DMS153 (cell line): ENCODE data around the gene SCYL1.
"Not testable (repeated sequence)": the region's sequence is repeated elsewhere in the genome, so short reads cannot be mapped to it uniquely, and the experiment has no call there.

Experiments
- DNase-seq: peaks from one replicate; lab custom pipeline; 2025; lab: John Stamatoyannopoulos, UW

SCYL1 gene

DNA sequence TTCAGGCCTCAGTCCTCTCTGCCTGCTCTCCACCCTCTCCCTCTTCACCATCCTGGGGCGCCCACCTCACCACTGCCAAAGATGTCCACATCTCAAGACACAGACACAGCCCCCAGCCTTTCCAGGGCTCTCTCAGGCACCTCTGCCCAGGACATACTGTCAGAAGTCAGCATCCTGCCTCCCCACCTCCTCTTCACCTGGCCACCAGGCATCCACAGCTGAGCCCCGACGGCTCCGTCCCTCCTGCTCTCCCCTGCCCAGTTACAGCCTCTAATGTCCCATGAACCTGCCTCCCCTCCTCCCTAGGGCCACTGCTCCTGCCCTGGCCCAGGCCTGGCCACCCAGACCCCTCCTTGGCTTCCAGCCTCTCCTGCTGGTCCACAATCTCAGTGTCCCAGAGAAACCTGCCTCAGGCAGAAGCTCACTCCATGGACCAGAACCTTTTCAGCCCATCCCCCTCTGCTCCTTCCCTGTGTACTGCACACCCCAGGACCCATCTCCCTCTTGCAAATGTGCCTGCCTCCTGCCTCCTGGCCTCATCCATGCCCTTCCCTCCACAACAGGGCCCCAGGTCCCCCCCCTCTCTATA lies 30.1 kb downstream of the SCYL1 start:
- no peak for DNase-seq

DNA sequence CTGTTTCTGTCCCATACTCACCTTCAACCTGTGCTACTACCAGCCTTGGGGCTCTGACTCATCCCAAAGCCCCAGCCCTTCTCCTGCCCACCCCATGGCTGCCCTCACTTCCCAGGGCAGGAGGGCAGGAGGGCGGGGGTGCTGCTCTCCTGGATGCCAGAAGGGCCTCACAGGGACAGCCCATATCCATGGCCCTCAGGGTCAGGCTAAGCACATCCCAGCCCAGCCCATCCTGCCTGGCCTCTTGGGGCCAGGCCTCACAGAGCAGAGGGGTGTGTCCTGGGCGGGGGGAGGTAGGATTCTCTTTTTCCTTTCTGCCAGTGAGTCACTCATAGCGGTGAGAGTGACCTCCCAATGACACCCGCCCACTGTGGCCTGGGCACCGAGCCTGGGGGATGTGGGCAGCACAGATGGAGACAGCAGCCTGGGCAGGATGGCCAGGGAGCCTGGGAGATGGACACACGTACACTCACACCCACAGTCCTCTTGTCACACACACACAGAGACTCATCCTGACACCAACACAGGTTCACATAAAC lies 30.9 kb downstream of the SCYL1 start:
- no peak for DNase-seq

DNA sequence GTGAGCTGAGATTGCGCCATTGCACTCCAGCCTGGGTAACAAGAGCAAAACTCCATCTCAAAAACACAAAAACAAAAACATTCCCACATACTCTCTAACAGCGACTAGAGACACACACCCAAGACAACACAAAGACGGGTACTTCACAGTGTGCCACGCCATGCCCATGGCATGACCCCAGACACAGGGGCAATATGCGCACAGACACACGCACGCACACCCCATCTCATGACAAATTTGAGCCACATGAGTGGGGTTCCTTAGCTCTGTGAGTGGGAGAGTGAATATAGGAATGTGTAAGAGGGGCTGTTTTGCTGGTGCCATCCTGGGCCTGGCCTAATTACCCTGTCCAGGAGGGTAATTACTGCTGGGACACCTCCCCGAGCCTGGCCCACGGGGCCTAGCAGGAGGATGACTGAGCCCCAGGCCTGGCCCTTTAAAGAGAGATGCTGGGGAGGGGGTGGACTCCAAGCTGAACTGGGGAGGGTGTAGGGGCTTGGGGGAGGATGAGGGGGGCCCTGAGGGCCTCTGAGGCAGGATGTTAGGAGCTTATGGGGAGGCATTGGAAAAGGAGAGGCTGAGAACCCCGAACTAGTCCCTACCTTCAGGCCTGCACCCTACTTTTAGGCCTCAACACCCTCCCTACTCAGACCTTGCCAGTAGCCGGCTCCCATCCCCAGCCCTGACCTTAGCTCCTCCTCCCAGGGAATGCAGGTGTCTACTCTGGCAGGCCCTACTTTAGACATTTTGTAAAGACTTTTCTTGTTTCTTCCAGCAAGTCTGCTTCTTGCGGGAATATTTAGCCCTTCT lies 31.8 kb downstream of the SCYL1 start:
- DNase-seq: no peak

DNA sequence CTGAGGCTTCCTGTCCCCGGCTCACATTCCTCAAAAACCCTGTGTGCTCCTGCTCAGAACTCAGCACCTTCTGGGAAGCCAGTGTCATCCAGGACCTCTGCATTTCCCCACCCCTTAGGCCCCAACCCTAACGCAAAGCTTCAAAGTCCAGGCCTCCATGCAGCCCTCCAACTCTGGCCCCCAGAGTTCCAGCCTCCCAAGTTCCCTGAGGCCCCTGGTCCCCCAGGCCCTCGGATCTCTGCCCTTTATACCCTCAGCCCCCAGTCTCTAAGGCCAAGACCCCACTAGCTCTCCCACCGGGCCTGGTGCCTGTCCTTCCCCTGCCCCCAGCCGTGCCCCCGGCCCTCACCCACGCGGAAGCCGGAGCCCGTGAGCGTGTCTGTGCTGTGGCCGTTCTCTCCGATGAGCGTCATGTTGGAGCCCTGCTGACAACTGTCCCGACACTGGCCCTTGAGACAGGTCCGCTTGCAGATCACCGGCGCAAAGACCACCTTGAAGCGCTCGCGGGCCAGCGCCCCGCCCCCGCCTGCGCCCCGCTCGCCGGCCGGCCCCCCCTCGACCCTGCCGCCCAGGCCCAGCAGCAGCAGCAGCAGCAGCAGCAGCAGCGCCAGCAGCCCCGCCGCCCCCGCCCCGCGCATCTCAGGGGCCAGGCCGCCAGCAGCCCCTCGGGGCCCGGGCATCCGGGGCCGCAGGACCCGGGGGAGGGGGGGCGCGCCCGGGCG lies 32.6 kb downstream of the SCYL1 start:
- DNase-seq: no peak

DNA sequence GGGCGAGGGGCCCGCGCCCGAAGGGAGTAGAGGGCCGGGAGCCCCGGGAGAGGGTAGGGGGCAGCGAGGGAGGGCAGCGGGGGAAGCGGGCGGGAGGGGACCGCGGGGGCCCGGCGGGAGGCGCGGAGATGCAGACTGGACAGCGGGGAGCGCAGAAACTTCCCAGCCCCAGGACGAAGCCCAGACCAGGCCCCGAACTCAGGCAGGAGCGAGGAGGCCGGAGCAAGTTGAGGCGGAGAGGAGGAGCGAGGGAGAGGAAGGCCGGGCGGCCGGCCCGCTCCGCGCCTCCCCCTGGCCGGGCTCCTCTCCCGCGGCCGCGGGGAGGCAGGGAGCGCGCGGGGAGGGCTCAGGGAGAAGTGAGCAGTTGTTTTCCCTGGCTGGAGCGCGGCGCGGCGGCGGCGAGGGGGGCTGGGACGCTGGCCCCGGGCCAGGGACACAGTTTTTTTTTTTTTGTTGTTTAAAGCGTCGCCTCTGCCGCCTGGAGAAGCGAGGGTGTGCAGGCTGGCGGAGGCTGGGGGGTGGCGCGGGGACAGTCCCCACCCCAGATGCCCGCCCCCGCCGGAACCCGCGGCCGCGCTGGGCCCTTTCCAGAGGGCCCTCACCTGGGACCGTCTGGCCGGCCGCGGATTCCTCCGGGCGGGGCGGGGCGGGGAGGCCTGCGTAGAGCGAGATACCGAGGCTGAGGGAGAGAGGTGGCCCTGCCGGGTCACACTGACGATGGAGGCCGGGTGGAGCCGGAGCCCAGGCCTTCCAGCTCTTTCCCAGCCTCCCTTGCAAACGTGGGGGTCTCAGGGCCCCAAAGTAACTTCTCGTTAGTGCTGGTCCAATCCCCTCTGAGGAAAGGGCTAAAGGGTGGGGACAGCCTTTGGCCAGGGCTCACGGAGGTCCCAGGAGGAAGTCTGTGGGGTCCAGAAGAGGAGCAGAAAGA lies 33.4 kb downstream of the SCYL1 start, which contains the start of gene LTBP3:
Gene LTBP3 (minus strand): TSS at position 358 of the 928 bp plus-strand sequence. CDS start 400 bp downstream, outside the sequence.
- no peak for DNase-seq

DNA sequence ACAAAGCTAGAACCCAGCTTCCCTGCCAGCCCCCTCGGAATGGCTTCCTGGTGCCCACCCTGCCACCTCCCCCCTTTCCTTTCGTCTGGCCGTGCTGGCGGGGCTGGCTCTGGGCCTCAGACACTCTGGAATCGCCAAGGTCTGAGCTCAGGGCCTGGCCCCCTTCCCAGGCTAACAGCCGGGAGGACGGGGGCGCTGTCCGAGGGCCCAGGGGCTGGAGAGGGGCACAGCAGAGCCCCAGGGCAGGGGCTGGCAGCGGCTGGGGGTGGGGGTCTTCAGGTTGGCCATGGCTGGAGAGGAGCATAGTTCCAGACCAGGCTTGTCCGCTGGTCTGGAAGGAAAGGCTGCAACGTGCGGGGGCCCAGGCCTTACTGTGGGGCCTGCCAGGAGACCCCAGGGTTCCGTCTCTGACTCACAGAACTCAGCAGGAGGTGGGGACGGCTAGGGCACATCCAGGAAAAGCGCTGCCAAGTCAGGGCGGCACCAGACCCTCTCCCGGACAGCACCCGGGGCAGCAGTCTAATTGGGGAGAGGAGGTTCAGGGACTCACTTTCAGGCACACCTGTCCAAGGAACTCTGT lies 34.1 kb downstream of the SCYL1 start:
- no peak for DNase-seq

DNA sequence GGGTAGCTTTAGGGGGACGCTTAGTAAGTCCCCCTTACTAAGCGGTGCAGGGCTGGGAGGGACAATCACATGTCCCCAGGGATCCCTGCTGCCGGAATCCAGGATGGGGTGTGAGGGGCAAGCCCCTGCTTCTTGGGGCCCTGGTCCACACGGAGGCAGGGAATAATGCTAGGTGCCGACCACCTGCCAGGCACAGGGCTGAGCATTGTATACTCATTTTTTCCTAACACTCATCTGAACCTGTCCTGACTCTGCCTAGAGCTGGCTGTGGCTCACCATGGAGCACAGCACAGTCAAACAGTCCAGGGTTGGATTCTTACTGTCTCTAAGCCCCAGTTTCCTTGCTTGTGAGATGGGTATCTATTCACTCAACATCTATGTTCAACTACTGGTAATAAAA lies 34.7 kb downstream of the SCYL1 start:
- no peak for DNase-seq

DNA sequence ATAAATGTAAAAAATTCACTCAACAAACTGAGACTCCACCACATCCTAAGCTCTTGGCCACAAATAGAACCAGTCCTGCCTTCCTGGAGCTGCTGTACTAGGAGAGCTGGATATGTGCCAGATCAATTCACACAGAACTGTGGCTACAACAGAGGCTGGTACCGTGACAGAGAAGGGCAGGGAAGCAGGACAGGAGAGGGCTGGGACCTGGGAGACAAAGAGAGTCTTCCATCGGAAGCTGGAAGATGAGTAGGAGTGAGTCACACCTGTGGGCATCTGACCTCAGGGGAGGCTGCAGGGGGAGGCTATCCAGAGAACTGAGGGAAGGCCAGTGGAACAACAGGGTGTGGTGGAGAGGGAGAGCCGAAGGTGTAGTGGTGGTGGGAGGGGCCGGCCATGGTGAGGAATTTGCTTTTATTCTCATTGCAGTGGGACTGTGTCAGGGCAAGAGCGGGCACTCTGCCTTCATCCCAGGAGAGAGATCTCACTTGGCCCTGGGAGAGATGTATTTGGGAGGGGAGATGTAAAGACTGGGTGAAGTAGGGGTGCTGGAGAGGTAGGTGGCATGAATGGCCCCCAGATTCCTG lies 35.2 kb downstream of the SCYL1 start:
- peak; percentile 78 for DNase-seq

DNA sequence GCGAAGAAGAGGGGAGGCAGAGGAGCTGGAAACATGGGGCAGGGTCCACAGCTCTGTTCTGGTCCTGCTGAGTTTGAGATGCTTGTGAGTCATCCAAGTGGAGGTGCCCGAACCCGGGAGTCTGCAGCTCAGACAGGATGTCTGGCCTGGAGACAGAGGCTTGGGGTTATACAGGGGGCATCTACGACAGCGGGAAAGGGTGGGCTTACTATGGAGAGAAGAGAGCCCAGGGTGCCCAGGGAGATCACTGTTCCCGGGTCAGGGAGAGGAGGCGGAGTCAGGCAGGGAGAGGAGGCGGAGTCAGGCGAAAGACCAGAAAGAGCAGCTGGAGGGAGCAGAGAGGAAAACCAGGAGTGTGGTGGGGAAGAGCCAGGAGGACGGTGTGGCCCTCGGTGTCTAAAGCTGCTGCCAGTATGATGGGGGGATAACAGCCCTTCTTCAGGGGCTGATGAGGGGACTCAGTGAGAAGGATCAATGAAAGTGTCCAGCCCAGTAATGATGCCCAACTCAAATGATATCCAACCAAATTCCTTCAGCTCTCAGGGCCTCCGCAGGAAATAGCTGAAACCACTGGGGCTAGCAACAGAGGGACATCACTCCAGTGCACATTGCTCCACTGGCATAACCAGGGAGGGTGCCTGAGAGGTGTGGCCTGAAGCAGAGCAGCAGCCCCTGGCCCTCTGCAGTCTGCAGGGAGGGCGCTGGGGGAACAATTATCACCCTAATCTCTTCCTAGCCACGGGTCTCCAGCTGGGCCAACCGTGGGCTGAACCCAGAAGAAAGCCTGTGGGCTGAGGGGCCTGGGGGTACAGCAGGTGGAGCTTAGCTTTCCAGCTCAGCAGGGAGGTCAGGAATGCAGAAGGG lies 35.9 kb downstream of the SCYL1 start:
- no peak for DNase-seq

DNA sequence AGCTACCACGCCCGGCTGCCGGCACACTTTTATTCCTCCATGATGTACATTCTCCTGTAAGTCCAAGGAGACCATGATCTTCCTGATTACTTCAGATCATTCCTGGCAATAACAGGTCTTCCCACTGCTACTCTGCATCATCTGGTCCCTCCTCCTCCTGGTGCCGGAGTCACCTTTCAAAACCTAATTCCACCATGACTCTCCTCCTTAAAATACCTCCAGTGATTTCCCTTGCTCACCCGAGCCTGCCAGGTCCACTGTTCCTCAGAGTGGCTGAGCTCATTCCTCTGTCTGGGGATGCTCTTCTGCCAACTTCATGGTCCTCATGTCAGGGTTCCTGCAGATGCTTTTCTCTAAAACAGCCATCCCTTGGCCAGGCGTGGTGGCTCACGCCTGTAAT lies 37.1 kb downstream of the SCYL1 start:
- no peak for DNase-seq

DNA sequence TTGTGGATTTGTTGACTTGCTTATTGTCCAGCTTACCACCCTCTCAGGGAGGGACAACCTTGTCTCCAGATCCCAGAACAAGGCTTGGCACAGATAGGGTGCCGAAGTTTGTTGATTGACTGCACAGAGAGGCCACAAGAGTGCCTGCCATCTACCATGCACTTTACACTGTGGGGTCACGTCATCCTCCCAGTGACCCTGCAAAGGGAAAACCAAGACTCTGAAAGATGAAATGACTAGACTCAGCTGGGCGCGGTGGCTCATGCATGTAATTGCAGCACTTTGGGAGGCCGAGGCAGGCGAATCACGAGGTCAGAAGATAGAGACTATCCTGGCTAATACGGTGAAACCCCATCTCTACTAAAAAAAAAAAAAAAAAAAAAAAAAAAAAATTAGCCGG lies 37.9 kb downstream of the SCYL1 start:
- no peak for DNase-seq

DNA sequence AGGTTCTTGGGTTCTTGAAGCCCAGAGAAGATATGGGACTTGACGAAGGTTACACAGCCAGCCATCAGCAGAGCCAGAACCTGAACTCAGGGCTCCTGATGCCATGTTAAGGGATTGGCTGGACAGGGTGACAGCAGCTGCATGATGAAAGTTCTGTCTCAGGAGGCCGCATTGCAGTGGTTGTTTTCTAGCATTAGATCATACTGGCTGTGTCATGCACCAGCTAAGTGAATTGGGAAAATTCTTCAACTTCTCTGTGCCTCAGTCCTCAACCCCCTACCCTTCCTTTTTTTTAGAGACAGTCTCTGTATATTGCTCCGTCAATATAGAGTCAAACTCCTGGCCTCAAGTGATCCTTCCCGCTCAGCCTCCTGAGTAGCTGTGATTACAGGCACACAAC lies 38.7 kb downstream of the SCYL1 start:
- no peak for DNase-seq

DNA sequence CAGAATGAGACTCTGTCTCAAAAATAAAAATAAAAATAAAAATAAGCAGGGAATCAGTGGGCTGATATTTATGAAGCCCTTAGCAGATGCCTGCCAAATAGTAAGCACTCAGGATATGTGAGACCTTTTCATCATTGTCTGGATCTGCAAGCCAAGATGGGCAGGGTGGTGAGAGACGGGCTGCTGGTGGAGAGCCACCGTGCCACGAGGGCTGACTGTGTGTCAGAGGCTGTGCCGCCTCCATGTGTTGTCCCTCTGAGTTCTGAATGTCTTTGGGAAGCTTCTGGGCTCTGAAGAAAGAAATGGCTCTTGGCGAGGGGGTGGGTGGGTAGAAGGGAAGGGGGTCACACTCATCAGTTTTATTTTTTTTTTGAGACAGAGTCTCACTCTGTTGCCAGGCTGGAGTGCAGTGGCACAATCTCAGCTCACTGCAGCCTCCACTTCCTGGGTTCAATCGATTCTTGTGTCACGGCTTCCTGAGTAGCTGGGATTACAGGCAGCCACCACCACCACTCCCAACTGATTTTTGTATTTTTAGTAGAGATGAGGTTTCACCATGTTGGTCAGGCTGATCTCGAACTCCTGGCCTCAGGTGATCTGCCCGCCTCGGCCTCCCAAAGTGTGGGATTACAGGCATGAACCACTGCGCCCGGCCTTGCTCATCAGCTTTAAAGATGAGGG lies 40.1 kb downstream of the SCYL1 start:
- DNase-seq: not testable (repeated sequence)

DNA sequence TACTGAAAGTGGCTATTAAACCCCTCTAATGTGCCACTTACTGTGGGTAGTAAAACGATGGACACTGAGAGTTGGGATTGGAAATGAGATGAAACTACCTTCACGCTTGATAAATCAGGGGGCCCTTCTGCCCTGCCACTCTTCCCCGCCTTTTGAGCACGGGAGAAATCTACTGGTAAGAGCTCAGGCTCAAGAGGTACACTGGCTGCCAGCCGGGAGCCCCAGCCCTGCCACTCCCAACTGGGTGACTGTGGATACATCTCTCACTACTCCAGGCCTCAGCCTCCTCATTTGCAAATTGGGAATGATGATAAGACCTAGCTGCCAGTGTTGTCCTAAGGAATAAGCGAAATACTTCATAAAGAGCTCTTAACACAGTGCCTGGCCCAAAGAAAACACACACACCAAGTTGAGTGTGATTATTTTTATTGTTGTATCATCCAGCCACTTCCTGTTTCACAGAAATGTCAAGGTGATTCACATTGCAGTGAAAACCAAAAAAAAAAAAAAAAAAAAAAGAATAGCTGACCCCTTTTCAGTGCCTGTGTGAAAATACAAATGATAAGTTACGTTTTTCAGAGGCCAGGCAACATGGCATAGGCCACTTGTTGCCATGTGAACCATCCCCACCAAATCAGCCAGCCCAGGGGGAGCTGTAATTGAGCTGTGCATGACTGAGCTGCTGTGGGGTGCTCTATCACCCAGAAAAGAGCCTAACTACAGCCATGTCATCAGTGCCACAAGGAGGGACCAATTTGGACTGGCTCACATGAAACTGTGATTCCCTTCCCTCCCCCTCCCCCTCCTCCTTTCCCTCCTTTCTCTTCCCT lies 41.0 kb downstream of the SCYL1 start:
- DNase-seq: no peak

DNA sequence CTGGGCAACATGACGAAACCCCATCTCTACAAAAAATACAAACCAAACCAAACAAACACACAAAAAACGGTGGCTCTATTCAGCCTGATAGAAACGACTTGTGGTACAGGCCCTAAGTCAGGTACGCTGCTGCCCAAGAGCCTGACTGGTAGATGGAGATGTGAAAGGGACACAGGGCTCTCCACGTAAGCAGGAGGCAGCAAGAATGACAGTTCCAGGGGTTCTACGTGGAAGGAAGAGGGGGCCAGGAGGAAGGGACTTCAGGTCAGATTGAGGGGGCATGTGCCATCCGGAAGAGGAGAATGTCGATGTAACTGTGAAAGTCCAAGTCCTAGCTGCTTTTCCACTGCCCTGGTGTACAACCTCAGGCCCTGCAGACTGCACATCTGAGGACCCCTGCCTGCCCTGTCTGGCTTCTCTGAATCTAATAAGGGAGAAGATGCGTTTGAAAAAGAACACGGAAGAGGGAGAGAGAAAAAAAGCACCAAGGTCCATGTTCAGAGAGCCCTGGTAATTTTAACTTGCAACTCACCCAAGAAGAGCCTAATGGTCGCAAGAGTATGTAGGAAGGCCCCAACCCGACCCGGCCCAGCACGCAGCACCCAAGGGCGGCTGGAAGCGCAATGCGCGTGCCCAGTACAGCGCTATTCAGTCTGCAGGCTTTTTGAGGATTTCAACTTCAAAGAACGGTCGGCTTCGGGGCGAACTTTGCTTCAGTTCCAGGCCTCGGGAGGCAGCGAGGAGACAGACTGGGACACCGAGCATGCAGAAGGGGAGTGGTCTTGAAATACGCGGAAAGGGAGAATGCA lies 44.5 kb downstream of the SCYL1 start:
- no peak for DNase-seq

DNA sequence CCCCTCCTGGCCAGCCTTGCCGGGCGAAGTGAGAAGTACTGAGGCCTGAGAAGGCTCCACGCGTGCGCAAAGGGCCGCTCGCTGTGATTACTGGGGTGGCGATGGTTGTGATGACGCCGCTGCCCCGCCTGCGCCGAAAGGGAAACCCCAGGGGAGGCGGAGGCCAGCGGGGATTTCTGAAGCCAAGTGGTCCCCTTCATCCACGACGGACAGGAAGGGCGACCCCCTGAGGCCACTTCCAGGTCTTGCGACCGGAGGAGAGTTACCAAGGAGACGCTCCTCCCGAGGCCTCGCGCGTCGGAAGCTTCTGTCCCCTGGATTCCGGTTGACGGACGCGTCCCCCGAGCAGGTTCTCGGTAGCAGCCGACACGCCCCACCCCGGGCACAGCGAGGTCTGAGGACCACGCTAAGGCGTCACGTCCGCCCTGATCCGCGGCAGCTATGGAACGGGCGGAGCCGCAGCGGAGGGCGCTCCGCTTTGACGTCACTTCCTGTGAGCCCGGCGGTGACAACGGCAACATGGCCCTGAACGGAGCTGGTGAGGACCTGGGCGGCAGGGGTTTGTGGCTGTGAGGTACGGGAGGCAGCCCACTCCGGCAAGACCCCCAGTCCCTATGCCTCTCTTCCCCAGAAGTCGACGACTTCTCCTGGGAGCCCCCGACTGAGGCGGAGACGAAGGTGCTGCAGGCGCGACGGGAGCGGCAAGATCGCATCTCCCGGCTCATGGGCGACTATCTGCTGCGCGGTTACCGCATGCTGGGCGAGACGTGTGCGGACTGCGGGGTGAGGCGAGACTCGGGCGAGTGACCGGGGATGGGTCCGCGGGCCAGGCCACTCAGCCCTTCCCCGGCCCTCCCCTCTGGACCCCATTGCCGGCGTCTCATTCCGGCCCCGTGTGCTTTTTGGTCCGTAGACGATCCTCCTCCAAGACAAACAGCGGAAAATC lies 45.4 kb downstream of the SCYL1 start, which contains the start of gene ZNRD2:
Gene ZNRD2 (plus strand): TSS at position 505 of the 946 bp plus-strand sequence. CDS start 15 bp downstream, at position 520.
- DNase-seq: peak; percentile 94
